Cardiac fibroblast (primary cell): ENCODE data around the gene PRDX5.

Experiments used
- DNase-seq, 2 donors: peaks; one replicate each; pipeline versions ENCODE4 v3.0.0 to v3.0.0-alpha.2; 2010; ENCODE audit warnings: low read depth in 2 of 2
- H3K4me3 ChIP-seq, 2 donors: replicated peaks in 1 of 2; 1 replicate in 1 of 2; 2 replicates in 1 of 2; pipeline ENCODE4 v1.5.1; 2011; ENCODE audit warnings: low read depth in 2 of 2, low read length in 2 of 2, mild to moderate bottlenecking in 2 of 2, moderate library complexity in 1 of 2
- TF ChIP-seq, protein P1 (sequence below): IDR thresholded peaks from one replicate; pipeline ENCODE4 v1.5.1; 2011; ENCODE audit warnings: low read depth, mild to moderate bottlenecking, low read length, inconsistent platforms

Gene PRDX5

DNA sequence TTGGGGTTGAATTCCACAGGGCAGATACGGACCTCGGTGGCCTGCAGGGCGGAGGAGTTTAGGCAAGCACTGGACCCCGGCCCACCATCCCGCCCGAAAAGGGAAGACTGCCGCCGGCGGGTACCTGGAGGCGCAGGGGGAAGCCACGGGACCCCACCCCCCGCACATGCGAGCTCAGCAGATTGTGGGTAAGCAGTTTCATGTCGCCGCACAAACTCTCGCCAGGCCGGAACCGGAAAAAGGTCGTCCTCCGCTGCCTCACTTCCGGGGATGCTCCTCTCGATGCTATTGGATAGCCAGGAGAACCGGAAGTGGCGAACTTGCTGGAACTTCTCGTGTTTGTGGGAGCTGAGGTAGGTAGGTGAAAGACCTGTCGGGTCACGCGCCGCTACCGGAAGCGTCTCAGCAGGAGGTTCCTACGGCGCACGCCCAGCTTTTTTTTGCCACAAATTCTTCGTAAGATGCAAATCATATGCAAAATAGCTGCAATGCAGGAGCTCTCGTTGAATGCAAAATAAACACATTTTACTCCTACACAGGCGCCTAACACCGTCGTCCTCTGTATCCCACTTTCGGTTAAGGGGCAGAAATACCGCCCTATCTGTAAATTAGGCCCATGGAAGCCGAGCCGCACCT, 478 bp upstream of the PRDX5 start, which contains the start of gene TRMT112:
Gene TRMT112 (minus strand): TSS at position 235 of the 636 bp plus-strand sequence. CDS start 33 bp downstream, at position 202.
- TF ChIP-seq, protein P1, sequence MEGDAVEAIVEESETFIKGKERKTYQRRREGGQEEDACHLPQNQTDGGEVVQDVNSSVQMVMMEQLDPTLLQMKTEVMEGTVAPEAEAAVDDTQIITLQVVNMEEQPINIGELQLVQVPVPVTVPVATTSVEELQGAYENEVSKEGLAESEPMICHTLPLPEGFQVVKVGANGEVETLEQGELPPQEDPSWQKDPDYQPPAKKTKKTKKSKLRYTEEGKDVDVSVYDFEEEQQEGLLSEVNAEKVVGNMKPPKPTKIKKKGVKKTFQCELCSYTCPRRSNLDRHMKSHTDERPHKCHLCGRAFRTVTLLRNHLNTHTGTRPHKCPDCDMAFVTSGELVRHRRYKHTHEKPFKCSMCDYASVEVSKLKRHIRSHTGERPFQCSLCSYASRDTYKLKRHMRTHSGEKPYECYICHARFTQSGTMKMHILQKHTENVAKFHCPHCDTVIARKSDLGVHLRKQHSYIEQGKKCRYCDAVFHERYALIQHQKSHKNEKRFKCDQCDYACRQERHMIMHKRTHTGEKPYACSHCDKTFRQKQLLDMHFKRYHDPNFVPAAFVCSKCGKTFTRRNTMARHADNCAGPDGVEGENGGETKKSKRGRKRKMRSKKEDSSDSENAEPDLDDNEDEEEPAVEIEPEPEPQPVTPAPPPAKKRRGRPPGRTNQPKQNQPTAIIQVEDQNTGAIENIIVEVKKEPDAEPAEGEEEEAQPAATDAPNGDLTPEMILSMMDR: no peak
- peak within 1 kb of the TSS; percentile 96 to 98 for H3K4me3 ChIP-seq
- peak; percentile 97 to 99 for DNase-seq

DNA sequence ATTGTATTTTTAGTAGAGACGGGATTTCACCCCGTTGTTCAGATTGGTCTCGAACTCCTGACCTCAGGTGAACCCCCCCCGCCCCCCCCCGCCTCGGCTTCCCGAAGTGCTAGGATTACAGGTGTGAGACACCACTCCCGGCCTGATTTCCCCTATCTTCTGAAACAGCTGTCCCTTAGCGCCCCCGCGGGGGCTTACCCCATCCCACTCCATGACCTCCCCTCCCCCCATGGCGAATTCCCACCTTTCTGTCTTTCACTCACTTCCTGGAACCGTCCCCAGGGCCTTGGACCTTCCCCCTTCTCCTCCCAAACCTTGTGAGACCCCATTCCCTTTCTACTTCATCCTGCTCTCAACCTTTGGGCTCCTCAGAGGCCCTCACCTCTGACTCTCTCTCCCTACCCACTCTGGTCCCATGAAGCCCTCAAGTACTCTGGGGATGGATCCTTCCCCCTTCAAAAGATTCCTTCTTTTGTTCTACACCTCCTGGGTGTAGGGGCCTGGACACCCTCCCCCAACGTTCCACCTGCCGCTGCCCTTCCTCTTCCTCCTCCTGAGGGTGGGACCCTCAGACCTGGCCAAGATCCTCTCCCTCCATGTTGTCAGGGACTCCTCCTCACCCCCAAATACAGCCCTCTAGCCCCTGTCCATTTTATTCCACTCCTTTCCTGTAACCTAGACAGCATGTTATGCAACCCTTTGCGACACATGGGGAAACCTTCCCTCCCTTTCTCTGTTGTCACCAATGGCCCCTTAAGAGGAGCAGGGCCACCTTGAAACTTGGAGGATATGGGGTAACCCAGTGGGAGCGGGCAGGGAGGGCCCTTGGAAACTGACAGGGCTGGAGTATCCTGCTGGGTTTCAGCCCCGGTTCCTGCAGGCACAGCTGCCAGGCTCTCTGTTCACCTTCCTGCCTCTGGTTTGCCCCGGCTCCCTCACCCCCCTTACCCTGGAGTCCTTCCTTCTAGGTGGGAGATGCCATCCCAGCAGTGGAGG, 1.1 kb downstream of the PRDX5 start:
- no peak for DNase-seq
- TF ChIP-seq, protein P1: no peak
- H3K4me3 ChIP-seq: peak overlapping the region; percentile 96 to 98

DNA sequence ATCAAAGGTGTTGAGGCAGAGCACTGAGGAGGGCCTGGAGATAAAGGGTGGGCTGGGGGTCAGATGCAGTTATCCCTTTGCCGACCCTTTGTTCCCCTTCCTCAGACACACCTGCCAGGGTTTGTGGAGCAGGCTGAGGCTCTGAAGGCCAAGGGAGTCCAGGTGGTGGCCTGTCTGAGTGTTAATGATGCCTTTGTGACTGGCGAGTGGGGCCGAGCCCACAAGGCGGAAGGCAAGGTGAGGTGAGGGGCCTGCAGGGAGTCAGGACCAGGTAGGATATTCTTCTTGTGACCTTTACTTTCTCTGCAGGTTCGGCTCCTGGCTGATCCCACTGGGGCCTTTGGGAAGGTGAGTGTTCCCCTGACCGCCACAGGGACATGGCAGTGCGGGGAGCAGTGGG, 2.6 kb downstream of the PRDX5 start:
- no peak for DNase-seq
- TF ChIP-seq, protein P1: no peak
- H3K4me3 ChIP-seq: no peak overlapping the region

DNA sequence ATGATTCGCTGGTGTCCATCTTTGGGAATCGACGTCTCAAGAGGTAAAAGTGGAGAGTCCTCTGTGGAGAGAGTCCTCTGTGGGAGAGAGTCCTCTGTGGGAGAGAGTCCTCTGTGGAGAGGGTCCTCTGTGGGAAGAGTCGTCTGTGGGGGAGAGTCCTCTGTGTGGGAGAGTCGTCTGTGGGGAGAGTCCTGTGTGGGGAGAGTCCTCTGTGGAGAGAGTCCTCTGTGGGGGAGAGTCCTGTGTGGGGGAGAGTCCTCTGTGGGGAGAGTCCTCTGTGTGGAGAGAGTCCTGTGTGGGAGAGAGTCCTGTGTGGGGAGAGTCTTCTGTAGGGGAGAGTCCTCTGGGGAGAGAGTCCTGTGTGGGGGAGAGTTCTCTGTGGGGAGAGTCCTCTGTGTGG, 3.1 kb downstream of the PRDX5 start:
- H3K4me3 ChIP-seq: no peak overlapping the region
- TF ChIP-seq, protein P1: no peak
- DNase-seq: no peak

DNA sequence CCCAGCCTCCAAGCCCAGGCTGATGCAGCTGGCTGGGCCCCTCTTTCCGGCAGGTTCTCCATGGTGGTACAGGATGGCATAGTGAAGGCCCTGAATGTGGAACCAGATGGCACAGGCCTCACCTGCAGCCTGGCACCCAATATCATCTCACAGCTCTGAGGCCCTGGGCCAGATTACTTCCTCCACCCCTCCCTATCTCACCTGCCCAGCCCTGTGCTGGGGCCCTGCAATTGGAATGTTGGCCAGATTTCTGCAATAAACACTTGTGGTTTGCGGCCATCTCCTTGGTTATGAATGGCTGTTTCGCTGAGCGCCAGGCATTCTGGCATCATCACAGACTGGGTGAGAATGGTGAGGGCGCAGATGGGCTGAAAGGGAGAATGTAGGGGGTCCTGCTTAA, 3.6 kb downstream of the PRDX5 start:
- DNase-seq: no peak
- H3K4me3 ChIP-seq: no peak overlapping the region
- TF ChIP-seq, protein P1: no peak

DNA sequence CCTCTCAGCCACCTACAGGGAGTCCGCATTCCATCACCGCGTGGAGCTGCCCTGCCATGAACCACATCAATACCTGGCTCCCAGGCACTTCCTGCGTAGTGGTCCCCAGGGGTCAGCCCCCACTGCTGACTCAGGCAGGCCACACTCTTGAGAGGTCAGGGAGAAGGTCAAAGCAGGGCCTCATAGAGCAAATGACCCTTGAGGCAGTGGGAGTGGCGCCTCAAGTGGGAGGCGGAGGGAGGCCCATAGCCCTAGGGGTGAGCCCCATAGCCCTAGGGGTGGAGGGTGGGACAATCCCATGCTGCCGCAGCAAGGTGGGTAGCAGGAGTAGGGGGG, 5.0 kb downstream of the PRDX5 start:
- DNase-seq: no peak
- no peak overlapping the region for H3K4me3 ChIP-seq
- TF ChIP-seq, protein P1: no peak
